Measurements from ENCODE around the gene GPT2. TPM values are rescaled to one million over a fixed set of nuclear protein-coding genes. Genes with fewer than 3 reads are reported as not detected.

The GPT2 gene
- total RNA-seq, 1 donor from 2014 or later = 25.7 TPM

DNA sequence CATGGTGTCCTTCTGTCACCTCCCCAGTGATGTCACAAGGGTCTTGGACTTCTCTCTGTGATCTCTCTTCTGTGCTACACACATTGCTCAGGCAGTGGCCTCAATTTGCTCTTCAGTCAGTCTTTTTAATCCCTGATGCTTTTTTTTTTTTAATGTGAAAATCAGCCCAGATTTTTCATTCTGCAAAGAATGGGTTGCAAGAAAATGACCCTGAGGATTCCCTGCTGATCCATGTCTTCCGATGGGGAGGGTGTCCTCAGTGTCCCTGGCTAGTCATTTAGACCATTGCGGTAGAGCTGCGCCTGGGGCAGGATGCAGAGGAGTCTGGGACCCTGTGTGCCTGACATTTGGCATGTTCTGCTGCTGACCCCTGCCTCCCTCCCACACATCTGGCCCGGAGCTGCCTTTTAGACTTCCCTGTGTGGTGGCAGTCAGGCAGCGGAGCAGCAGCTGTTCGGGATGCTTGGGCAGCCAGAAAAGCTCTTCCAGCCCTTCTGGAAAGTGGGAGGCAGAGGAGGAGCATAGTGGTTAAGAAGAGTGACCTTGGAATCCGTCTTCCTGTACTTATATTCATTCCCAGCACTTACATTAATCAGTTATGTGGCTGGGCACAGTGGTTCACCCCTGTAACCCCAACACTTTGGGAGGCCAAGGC, 12.3 kb downstream of the GPT2 start:
- peak; percentile 26 for DNase-seq (ENCODE audit: low read depth)

GRCh38 chr16:46897471-46897870, 13.3 kb downstream of the GPT2 start:
- DNase-seq (ENCODE audit: low read depth) = no peak

DNA sequence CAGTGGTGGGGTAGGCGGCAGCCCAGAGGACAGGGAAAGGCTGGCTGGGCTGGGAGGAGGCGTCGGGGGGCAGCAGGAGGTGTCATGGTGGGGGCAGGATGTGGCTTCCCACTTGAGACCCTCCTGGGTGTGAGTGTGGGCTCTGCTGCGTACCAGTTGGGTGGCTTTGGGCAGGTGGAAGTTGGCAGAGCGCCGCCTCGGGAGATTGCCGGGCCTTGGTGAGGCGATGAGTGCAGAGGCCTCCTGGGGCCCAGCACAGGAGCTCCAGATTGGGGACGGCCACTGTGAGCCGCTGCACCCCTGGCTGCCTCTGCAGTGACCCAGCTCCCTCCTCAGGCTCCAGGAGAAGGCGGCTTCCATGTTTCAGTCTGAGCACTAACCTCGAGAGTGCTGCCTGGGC, 13.8 kb downstream of the GPT2 start:
- DNase-seq (ENCODE audit: low read depth) = no peak

DNA sequence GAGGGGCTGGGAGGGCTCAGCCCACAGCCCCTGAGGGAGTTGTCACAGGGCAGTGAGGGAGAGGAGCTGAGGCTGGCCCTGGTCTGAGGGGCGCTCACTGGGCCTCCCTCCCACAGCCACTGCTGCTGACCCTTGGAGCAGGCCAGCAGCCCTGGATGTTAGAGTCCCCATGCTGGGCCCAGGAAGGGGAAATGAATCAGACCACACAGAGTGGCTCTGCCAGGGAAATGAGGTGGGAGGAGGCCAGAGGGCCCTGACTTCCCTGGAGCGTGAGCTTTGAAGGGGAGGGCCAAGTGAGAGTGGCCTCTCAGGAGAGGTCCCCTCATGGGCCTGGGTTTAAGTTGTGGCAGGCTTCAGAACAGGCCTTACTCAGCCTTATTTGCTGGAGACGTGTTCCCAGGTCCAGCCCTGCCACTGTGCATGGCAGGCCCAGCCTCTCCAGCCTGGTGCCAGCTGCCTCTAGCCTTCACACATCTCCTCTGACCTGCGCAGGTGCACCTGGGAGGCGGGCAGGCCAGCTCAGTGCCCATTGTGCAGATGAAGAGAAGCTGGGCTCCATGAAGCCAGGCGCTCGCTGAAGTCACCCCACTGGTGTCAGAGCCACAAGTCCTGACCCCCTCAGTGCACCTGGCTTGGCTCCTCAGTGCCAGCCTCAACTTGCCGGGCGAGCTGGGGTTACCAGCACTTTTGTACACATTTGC, 15.4 kb downstream of the GPT2 start:
- no peak for DNase-seq (ENCODE audit: low read depth)

- DNase-seq (ENCODE audit: low read depth) = no peak
These were observed 16.5 kb downstream of the GPT2 start for GRCh38 chr16:46900455-46901235.

DNA sequence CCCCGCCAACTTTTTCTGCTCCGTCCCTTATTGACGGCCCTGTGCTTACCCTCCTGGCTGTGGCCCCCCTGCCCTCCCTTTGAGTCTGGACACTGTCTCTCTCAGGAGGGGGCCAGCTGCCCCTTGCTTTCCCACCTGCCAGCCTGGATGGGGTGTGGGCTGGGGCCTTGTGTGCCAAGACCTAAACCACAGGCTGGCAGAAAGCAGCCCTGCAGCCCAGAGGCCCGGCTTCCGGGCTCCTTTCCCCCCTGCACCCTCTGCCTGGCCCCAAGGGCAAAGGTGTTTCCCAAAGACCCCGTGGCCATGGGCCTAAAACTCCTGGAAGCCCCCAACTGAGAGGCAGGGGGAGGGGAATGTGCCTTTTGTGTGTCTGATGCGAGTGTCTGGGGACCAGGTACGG, 17.5 kb downstream of the GPT2 start:
- DNase-seq (ENCODE audit: low read depth) = no peak

- DNase-seq (ENCODE audit: low read depth) = no peak
These were observed 19.2 kb downstream of the GPT2 start for GRCh38 chr16:46903255-46903905.

DNA sequence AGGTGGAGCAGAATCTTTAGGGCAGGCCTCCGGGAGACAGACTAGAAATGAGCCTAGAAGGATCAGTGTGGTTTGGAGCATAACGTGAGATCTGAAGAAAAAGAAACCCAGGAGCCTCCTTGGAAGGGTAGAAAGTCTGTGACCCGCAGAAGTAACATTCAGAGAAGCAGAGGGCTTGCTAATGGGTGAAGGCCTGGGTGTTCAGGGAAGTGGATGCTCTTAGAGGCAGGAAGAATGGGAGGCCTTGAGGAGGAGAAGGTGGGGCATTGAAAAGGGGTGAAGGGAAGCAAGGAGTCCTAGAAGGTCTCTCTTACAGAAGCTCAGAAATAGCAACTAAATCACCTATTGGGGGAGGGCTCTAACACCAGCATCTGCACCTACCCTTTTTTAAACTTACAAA, 20.3 kb downstream of the GPT2 start:
- no peak for DNase-seq (ENCODE audit: low read depth)

DNA sequence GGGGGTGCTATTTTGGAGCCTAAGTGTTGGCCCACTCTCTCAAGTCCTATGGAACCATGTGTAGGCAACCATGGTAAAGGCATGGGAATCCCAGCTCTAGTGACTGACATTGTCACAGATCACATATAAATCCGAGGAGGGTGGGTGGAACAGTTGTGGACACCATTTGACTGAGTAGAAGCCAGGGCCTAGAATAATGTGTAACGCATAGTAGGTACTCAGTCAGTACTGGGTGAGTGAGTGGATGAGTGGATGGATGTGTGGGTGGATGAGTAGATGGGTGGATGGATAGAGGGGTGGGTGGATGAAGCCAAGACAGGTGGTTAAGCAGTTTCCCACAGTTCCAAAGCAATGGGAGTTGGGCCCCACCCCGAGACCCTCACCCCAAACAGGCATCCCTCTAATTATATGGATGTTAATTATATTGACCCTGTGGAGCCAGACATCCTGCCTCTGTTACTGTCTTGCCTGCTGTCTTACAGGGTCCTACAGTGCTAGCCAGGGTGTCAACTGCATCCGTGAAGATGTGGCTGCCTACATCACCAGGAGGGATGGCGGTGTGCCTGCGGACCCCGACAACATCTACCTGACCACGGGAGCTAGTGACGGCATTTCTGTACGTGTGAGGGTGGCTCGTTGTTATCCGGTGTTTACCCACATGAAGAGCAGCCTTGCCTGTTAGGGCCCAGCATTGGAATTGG, 22.3 kb downstream of the GPT2 start:
- DNase-seq (ENCODE audit: low read depth) = no peak

DNA sequence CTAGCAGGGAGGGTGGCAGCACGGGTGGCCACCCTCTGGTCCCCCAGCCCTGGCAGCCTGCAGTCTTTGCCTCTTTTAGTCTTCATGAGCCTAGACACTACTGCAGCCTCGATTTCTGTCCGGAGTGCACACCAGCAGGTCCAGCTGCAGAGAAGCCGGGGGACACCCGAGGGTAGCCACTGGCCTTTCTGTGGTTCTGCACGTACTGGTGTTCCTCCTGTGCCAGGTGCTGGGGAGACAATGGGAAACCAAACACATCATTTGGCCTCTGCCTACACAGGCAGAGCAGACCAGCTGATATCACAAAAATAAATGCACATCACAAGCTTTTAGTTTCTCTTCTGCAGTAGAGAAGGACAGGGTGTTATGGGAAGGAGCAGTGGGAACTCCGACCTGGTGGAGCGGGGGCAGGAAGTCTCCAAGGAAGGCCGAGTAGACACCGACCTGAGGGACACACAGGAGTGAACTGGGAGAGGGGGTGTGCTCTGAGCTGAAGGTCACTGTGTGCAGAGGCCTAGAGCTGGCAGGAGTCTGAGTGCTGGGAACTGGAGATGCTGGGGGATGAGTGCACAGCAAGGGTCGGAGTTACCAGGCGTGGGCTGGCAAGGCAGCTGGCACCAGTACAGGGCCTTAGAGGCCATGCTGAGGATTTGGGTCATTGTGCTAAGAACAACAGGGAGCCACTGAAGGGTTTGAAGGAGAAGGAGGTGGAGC, 23.1 kb downstream of the GPT2 start:
- DNase-seq (ENCODE audit: low read depth) = no peak

DNA sequence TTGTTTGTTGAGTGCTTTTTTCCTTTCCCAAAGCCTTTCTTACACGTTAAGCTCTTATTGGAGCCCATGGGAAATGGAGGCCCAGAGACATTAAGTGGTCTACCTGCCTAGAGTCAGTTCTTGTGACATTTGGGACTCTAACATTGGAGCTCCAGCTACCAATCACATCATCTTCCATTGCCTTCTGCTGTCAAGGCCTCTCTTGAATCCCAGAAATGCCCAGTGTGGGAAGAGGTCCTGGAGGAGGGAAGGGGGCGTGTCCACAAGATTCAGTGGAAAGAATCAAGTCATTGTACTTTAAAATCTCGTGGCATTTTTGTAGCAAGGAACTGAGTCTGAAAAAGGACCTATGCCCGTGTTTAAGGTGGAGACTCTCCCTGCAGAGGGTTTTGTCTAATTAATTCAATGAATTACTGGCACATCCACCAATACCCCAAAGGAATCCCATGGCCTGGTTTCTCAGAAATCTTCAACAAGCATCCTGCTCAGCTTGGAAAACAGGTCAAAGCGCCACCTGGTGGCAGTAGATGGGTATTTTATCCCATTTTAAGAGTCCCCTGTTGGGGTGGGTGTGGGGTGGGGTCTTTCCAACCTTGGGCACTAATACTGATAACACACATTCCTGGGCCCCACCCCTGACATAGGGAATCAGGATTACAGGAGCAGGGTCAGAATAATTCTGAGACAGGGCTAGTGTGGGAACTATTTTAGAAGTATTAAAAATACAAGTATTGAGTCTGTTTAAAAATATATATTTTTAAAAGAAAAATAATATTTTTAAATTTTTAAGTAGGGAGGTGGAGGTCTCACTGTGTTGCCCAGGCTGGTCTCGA, 24.6 kb downstream of the GPT2 start:
- DNase-seq (ENCODE audit: low read depth) = peak; percentile 55

- DNase-seq (ENCODE audit: low read depth) = no peak
These were observed 26.9 kb downstream of the GPT2 start for GRCh38 chr16:46911038-46911437.

DNA sequence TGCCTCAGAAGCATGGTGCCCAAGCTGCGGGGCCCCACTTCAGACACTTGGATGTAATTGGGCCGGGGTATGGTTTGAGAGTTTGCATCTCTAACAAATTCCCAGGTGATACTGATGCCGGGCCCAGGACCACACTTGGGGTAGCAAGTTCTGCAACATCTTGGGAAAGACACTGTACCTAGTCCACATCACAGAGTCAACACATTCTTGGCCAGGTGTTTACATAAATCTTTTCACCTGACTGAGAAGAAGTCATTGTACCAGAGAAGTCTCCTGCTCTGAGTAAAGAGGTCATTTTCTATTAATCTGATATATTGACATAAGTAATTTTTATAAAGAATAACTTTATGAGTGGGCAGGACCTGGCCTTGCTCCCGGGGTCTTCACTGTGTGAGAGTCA, 27.5 kb downstream of the GPT2 start:
- DNase-seq (ENCODE audit: low read depth) = no peak

DNA sequence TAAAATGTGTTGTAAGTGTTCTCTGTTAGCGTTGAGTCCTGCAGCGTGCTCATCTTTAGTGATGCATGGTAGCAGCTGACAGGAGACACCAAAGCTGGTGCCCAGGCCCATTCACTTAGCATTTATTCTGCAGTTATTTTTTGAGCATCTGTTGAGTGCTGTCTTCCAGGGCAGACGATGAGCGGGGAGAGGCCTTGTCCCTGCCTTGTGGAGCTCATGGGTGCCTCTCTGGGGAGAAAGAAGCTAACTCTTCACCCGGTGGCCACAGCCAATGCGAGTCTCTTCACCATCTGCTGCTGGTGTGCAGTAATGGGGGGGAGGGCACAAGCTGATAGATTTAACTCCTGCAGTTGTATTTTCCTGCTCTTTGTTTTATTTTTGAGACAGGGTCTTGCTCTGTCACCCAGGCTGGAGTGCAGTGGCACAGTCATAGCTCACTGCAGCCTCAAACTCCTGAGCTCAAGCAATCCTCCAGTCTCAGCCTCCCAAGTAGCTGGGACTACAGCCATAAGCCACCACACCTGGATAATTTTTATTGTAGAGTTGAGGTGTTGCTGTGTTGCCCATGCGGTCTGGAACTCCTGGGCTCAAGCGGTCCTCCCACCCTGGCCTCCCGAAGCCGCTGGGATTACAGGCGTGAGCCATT, 30.5 kb downstream of the GPT2 start:
- DNase-seq (ENCODE audit: low read depth) = no peak

DNA sequence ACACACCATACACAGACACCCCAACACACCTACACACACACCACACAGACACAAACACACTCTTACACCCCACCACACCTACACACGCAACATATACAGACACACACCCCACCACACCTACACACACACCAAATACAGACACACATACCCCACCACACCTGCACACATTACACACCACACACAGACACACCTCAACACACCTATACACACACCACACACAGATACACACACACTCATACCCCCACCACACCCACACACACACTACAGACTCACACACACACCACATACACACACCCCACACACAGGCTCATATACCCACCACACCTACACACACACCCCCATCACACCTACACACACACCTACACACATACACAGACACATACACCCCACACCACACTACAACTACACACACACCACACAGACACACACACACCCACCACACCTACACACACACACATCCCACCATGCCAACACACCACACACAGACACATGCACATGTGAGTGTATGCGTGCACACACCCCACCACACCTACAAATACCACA, 31.4 kb downstream of the GPT2 start:
- no peak for DNase-seq (ENCODE audit: low read depth)

GRCh38 chr16:46916980-46917379, 32.8 kb downstream of the GPT2 start:
- DNase-seq (ENCODE audit: low read depth) = no peak

DNA sequence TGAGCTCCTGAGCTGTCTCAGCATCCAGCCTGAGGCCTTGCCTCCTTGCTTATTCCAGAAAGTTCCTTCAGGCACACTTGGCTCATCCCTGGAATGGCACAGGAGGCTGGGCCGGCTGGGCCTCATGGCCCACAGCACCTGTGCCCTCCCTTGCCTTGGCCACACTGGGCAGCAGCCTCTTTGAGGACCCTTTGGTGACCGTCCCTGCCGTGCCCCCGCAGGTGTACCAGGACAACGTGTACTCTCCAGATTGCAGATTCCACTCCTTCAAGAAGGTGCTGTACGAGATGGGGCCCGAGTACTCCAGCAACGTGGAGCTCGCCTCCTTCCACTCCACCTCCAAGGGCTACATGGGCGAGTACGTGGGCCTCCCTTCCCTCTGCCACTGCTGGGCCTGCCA, 34.2 kb downstream of the GPT2 start:
- DNase-seq (ENCODE audit: low read depth) = no peak

DNA sequence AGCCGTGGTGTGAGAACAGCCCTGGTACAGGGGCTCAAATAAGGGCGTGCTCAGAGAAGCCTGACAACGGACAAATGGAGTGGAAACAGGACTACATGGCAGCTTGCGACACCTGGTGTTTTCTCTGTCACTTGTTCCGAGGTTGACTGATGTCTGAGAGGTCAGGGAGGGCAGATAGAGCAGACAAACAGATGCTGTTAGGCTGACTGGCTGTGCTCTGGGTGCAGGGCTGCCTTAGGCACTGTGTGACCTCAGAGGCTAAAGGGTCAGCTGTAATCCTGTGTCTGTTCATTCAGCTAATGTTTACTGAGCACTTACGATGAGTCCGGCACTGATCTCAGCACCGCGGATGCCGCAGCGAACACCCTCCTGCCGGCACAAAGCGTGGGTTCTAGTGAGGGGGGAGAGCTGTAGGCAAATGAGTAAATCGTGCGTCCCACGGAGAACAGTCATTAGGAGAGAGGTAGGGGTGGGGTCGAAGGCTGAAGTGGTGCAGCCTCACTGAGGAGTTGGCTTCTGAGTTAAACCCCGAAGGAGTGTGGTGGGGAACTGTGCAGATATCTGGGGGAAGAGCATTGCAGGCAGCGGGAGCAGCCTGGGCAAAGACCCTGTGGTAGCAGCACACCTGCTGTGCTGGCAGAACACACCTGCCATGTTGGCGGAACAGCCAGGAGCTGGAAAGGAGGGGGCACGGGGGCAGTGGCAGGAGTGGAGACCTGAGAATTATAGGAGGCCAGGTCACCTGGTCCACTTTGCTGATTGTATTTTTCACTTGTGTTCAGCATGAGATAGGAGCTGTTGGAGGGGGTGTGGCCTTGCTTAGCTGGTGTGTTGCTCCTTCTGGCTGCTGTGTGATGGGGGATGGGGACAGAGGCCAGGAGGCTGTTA, 35.0 kb downstream of the GPT2 start:
- DNase-seq (ENCODE audit: low read depth) = no peak
